IPS-NIHi7 (cell line): Measurements from ENCODE around the gene CDK5RAP1.
"Not testable (repeated sequence)": the region's sequence is repeated elsewhere in the genome, so short reads cannot be mapped to it uniquely, and the experiment has no call there.

Experiments
- DNase-seq: peaks from one replicate; pipeline ENCODE4 v3.0.0; 2012; ENCODE audit warnings: mixed read lengths; ENCODE audit errors: extremely low spot score

Gene CDK5RAP1

DNA sequence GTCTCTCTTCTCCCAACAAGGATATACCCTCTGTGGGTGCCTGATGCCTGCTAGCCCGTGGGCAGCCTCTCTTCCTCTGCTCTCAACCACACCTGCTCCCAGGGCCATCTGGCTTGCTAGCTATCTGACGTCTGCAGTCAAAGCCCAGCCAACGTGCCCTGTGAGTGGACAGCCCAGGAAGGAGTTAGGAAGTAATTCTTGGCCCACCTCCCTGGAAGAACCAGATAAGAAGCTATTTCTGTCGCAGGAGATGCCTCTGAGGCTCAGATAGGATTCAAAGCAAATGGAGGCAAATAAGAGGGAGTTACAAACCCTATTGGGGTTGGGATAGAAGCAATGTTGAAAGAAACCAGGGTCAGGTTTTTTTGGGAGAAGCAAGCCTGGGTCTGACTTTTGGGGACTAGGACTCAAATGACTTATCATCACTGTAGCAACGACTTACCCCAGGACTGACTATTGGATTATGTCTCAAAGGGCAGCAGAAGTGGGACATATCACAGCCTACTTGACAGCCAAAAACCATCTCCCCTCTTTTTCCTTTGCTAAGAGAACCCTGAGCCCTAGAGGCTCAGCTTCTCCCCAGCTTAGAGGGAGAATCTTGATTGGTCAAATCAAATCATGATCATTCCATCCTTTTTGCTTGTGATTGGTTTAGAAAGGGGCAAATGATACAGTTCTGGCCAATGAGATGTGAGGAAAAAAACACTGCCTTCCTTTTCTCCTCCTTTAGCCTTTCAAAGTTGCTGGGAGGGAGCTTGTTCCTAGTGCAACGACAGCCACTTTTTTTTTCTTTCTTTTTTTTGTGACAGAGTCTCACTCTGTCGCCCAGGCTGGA, 18.0 kb upstream of the CDK5RAP1 start:
- DNase-seq = no peak

DNA sequence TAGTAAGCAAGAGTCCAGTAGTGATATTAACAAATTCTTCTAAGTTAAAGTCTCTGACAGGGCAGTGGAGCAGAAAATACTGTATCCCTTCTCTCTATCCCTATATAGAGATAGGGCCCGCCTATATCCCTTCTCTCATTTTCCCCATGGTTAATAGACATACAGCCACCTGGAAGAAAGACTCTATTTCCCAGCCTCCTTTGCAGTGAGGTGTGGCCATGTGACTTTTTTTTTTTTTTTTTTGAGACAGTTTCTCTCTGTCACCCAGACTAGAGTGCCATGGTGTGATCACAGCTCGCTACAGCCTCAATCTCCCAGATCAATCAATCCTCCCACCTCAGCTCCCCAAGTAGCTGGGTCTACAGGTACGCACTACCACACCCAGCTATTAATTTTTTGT, 16.7 kb upstream of the CDK5RAP1 start:
- no peak for DNase-seq

- peak; percentile 79 for DNase-seq
These were observed 14.6 kb upstream of the CDK5RAP1 start for GRCh38 chr20:33415948-33416347.

DNA sequence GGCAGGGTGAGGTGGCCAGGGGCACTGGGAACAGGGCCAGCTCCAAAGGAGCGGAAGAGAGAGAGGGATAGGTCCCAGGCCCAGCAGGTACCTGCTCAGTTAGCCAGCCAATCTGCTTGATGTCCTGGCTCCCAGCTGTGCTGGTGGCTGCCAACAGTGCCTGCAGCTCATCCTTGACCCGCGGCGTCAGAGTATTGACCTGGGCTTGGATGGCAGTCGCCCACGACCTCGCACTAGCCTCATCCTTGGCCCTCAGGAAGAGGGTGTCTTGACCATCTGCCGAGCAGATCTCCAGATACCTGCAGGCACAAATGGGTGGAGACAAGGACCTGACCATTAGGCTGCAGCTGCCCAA, 11.1 kb upstream of the CDK5RAP1 start:
- no peak for DNase-seq

GRCh38 chr20:33411711-33412483, 10.6 kb upstream of the CDK5RAP1 start:
- no peak for DNase-seq

DNA sequence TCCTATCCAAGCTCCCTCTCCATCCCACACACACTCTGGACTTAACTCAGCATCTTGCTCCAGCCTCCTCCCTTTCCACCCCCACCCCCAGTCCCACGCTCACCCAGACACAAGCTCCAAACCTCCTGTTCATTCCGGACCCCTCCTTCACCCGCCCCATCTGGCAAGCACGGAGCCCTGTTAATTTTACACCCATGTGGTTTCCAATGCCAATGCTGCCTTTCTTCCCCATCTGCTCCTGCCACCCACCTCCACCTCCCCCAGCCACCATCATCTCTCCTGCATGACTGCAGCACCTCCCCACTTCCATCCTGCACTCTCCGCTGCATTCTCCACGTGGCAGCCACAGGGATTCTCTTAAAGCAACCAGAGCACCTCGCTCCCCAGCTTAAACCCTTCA, 9.9 kb upstream of the CDK5RAP1 start:
- no peak for DNase-seq

DNA sequence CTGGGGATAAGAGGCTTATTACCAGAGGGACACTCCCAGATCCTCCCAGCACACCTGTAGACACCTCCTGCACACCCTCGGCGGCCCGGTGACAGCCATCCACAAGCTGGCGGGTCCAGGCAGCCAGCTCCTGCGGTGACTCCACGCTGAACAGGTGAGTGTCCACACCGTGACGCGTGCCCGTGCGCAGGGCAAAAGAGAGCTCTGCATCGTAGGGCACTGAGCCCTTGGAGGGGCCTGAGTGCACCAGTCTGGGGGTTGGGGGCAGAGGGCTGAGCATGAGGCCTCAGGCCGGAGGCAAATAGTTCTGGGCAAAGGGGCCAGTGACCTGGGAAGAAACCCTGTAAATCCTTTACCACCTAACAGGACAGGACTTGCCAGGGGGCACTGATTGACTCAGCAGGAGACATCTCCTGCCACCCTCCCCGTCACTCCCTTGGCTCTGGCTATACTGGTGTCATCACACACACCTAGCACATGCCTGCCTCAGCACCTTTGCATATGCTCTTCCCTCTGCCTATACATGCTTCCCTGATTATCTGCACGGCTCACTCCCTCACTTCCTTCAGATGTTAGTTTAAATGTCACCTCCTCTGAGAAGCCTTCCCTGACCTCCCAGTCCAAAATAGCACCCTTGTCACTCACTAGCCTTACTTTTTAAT, 8.9 kb upstream of the CDK5RAP1 start:
- DNase-seq = no peak

GRCh38 chr20:33408716-33409654, 7.7 kb upstream of the CDK5RAP1 start:
- DNase-seq = no peak

DNA sequence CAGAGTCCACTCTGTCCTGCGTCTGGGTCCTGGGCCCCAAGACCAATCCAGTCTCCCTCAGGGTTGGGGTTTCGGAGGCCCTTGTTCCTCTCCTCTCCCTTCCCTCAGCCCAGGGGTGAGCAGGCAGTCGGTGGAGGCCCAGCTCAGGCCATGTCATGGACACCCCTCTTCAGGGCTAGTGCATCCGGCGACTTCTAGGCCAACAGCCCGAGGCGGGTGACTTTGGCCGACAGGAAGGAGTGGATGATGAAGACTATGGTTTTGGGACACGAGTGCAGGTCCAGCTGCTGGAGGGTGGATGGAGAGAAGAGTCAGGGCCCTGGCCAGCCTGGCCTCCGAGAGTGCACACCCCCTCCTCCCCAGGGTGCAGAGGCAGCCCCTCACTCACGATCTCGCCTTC, 7.0 kb upstream of the CDK5RAP1 start:
- no peak for DNase-seq

- DNase-seq = no peak
These were observed 6.5 kb upstream of the CDK5RAP1 start for GRCh38 chr20:33407796-33408195.

- DNase-seq = no peak
These were observed 5.9 kb upstream of the CDK5RAP1 start for GRCh38 chr20:33407251-33407650.

DNA sequence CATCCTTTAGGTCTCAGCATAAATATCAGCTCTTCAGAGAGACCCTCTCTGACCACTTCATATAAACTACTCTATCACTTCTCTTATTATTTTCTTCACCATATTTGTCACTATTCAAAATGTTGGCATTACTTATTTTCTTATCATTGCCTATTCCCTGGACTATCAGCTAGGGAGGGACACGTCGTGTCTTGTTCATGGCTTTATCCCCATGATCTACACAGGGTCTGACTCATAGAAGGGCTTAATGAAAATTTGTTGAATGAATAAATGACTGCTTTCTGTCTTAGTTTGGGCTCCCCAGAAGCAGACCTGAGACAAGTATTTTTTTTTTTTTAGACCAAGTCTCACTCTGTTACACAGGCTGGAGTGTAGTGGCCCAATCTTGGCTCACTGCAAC, 3.0 kb upstream of the CDK5RAP1 start:
- DNase-seq = no peak

- DNase-seq = no peak
These were observed 626 bp upstream of the CDK5RAP1 start for GRCh38 chr20:33401921-33402369.

- DNase-seq = peak; percentile 48
These were observed 521 bp downstream of the CDK5RAP1 start for GRCh38 chr20:33400812-33401183.

DNA sequence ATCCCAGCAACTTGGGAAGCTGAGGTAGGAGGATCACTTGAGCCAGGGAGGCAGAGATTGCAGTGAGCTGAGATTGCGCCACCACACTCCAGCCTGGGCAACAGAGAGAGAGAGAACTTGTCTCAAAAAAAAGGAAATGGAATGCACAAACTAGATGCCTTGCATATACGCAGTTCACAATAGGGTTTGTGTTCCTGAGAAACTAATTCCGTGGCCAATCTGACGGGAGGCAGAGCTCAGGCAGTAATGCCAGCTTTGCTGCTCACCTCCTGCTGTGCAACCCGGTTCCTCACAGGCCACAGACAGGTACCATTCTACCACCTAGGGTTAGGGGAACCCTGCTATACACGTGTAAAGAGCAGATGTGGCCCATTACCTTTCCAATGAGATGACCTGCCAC, 1.4 kb downstream of the CDK5RAP1 start:
- no peak for DNase-seq

DNA sequence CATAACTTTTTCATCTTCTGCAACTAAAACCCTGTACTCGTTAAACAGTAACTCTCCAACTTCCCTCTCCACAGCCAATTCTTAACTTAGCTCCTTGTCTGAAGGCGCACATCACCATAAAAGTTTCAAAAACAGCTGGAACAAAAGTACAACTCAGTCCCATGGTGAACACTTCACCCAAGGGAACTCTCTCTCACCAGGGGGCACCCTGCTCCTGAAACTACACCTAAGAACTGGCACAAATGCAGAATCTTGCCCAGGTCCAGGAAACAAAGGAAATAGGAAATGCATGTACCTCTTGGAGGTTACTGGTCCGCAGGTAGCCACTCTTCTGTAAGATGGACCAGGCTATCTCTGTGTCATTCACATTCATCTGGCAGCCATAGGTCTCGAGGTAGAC, 6.6 kb downstream of the CDK5RAP1 start:
- no peak for DNase-seq

DNA sequence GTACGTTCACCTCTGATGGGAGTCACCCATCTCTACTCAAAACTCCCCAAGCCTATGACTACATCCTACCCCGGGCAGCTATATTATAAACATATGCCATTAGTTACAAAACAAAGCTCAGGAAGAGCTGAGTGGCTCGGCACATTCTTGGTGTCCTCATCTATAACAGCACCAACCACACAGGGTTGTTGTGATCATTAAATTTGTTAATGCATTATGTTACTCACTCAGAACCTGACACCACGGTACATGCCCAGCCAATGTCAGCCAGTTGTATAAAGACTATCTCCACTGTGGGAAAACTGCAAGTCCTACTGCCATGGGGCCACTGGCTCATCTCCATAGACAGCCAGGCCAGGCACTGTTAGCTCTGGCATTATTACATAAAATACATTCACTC, 7.7 kb downstream of the CDK5RAP1 start:
- DNase-seq = no peak

- DNase-seq = no peak
These were observed 9.4 kb downstream of the CDK5RAP1 start for GRCh38 chr20:33391722-33392415.

DNA sequence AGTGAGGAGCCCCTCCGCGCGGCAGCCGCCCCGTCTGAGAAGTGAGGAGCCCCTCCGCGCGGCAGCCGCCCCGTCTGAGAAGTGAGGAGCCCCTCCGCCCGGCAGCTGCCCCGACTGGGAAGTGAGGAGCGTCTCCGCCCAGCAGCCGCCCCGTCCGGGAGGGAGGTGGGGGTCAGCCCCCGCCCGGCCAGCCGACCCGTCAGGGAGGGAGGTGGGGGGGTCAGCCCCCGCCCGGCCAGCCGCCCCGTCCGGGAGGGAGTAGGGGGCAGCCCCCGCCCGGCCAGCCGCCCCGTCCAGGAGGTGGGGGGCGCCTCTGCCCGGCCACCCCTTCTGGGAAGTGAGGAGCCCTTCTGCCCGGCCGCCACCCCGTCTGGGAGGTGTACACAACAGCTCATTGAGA, 12.0 kb downstream of the CDK5RAP1 start:
- not testable (repeated sequence) for DNase-seq

DNA sequence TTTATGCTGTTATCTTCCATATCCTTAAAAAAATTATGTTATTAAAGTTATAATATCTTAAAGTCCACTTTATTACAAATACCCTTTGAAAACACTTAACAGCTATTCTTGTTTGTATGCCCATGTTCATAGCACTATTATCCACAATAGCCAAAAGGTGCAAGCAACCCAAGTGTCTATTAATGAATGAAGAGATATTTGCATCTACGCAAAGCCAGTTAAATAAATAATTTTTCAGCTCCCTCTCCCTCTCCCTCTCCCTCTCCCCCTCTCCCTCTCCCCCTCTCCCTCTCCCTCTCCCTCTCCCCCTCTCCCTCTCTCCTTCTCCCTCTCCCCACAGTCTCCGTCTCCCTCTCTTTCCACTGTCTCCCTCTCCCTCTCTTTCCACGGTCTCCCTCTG, 13.1 kb downstream of the CDK5RAP1 start:
- DNase-seq = no peak

DNA sequence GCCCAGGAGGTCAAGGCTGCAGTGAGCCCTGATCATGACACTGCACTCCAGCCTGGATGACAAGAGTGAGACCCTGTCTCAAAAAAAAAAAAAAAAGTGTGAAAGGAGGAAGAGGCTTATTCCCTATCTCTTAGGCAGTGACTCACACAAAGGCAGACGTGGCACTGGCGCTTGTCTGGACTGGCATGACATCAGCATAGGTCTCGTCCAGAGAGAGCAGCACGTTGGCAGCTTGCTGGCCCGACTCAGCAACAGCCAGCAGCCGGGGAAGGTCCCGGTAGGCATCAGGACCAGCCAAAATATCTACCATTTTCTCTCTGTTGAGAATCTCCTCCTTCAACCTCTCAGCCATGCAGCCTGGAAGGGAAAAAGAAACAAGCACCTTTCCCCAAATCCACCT, 14.1 kb downstream of the CDK5RAP1 start:
- no peak for DNase-seq
